HG02981 (cell line): ENCODE measurements around the gene SAMD11.

Experiments used
- ATAC-seq: cut with Tn5 transposase; IDR thresholded peaks from one replicate; pipeline ENCODE4 v1.9.1; 2021; ENCODE audit warnings: mild to moderate bottlenecking, moderate library complexity; ENCODE audit not compliant: unreplicated experiment

The SAMD11 gene

GRCh38 chr1:930633-931138, 7.0 kb downstream of the SAMD11 start:
- no peak for ATAC-seq

- no peak for ATAC-seq
Measured at GRCh38 chr1:931380-932172, 7.9 kb downstream of the SAMD11 start.

- ATAC-seq = no peak
Measured at GRCh38 chr1:932173-932510, 8.4 kb downstream of the SAMD11 start.

GRCh38 chr1:932776-933602, 9.3 kb downstream of the SAMD11 start:
- no peak for ATAC-seq

- no peak for ATAC-seq
Measured at GRCh38 chr1:933603-933940, 9.8 kb downstream of the SAMD11 start.

- no peak for ATAC-seq
Measured at GRCh38 chr1:934991-935750, 11.4 kb downstream of the SAMD11 start.

GRCh38 chr1:935751-936231, 12.1 kb downstream of the SAMD11 start:
- no peak for ATAC-seq

GRCh38 chr1:936348-937264, 12.9 kb downstream of the SAMD11 start:
- ATAC-seq = no peak

GRCh38 chr1:937521-937920, 13.8 kb downstream of the SAMD11 start:
- no peak for ATAC-seq

- no peak for ATAC-seq
Measured at GRCh38 chr1:938088-938683, 14.5 kb downstream of the SAMD11 start.

GRCh38 chr1:938711-939489, 15.2 kb downstream of the SAMD11 start:
- ATAC-seq = no peak

- no peak for ATAC-seq
Measured at GRCh38 chr1:939511-940106, 15.9 kb downstream of the SAMD11 start.

- ATAC-seq = no peak
Measured at GRCh38 chr1:940107-941014, 16.6 kb downstream of the SAMD11 start.

GRCh38 chr1:941015-941587, 17.4 kb downstream of the SAMD11 start:
- ATAC-seq = no peak

GRCh38 chr1:941588-942383, 18.1 kb downstream of the SAMD11 start:
- ATAC-seq = no peak

GRCh38 chr1:942411-942821, 18.7 kb downstream of the SAMD11 start:
- no peak for ATAC-seq
